HepG2 (cell line): ENCODE results near the gene HCFC1R1. TPM values are rescaled to one million over a fixed set of nuclear protein-coding genes. Genes with fewer than 3 reads are reported as not detected.

Source experiments
- ATAC-seq: fragments of 200-7000 bp; cut with Tn5 transposase; 3 replicates; pipeline ENCODE4 v1.9.1; 2020; ENCODE audit warnings: mild to moderate bottlenecking, moderate library complexity
- BruUV-seq: library from RNA; stranded (reverse); fragments of 400-500 nt; replicated peaks from 2 replicates; lab custom pipeline; 2021; lab: Mats Ljungman, UMichigan
- CTCF ChIA-PET: fragments of 300-600 bp; formaldehyde crosslinking; extraction: SDS; loops from one replicate; lab custom pipeline; 2021; ENCODE audit warnings: low total read pairs, inconsistent platforms, low intra/inter-chr PET ratio; lab: Yijun Ruan, JAX
- POLR2A ChIA-PET: fragments of 350-600 bp; sonication (Branson Sonifier 250); formaldehyde crosslinking; loops from one replicate; lab custom pipeline; 2020; ENCODE audit warnings: antibody characterized with exemption, inconsistent platforms; lab: Yijun Ruan, JAX
- DNase-seq: peaks from one replicate; pipeline ENCODE4 v3.0.0-alpha.2; 2015; ENCODE audit warnings: low spot score
- FAIRE-seq: peaks from 3 replicates; lab custom pipeline; 2011; peaks lifted over from hg19 to GRCh38; lab: Jason Lieb, UNC
- H2AFZ ChIP-seq: one replicate; pipeline ENCODE4 v1.6.1; 2011; ENCODE audit warnings: low read length, inconsistent platforms
- H3K27ac ChIP-seq: fragments of 300-600 bp; 3 replicates; pipeline ENCODE4 v1.8.0; 2011; ENCODE audit warnings: mixed run types, mild to moderate bottlenecking, mixed read lengths, low read length, inconsistent platforms; ENCODE audit not compliant: insufficient read depth; ENCODE audit errors: extremely low read length
- H3K27me3 ChIP-seq, 2 experiments: fragments of 200-600 bp in 1 of 2; 2 replicates in 1 of 2; 3 replicates in 1 of 2; pipeline versions ENCODE4 v1.6.0 to v1.8.0; 2011; ENCODE audit warnings: low read length in 2 of 2, mild to moderate bottlenecking in 2 of 2, moderate library complexity in 2 of 2, inconsistent platforms in 1 of 2; ENCODE audit not compliant: insufficient read depth in 2 of 2, control insufficient read depth in 1 of 2
- H3K36me3 ChIP-seq, 2 experiments: fragments of 200-600 bp in 1 of 2; replicated peaks in 1 of 2; 2 replicates in 1 of 2; 3 replicates in 1 of 2; pipeline versions ENCODE4 v1.5.1 to v1.8.0; 2011; ENCODE audit warnings: low read length in 2 of 2, inconsistent platforms in 1 of 2; ENCODE audit not compliant: insufficient read depth in 2 of 2, control insufficient read depth in 1 of 2
- H3K4me1 ChIP-seq: 2 replicates; pipeline ENCODE4 v1.5.1; 2012; ENCODE audit warnings: low read length, inconsistent platforms; ENCODE audit not compliant: insufficient read depth
- H3K4me2 ChIP-seq: 2 replicates; pipeline ENCODE4 v1.6.0; 2011; ENCODE audit warnings: low read depth, low read length, inconsistent platforms
- H3K4me3 ChIP-seq, 3 experiments: fragments of 200-600 bp in 1 of 3; sonication (generic), shearing (Covaris generic) in 1 of 3; replicated peaks in 1 of 3; 2 replicates each; pipeline ENCODE4 v1.5.1; 2011 to 2016; ENCODE audit warnings: low read length in 3 of 3, inconsistent platforms in 2 of 3, low read depth in 2 of 3, mild to moderate bottlenecking in 2 of 3, control low read depth in 1 of 3, mixed read lengths in 1 of 3; ENCODE audit not compliant: insufficient read depth in 1 of 3
- H3K79me2 ChIP-seq: one replicate; pipeline ENCODE4 v1.6.1; 2011; ENCODE audit warnings: low read length, inconsistent platforms; ENCODE audit not compliant: insufficient read depth
- H3K9ac ChIP-seq: 2 replicates; pipeline ENCODE4 v1.6.0; 2011; ENCODE audit warnings: mild to moderate bottlenecking, low read depth, low read length, inconsistent platforms; ENCODE audit not compliant: insufficient read depth
- H3K9me3 ChIP-seq: 2 replicates; pipeline ENCODE4 v1.5.1; 2012; ENCODE audit warnings: mild to moderate bottlenecking, low read length
- H4K20me1 ChIP-seq: 2 replicates; pipeline ENCODE4 v1.6.0; 2011; ENCODE audit warnings: inconsistent platforms, mild to moderate bottlenecking, low read length, moderate library complexity; ENCODE audit not compliant: insufficient read depth
- BCL6 ChIP-seq: IDR thresholded peaks from 2 replicates; pipeline ENCODE4 v1.6.1; 2016; ENCODE audit warnings: missing genetic modification reagents, missing compliant biosample characterization
- RAD51 ChIP-seq: fragments of 450-650 bp; IDR thresholded peaks from 2 replicates; pipeline ENCODE4 v1.6.1; 2016; ENCODE audit warnings: borderline replicate concordance
- ZC3H4 ChIP-seq: sonication (generic); formaldehyde crosslinking; IDR thresholded peaks from 2 replicates; pipeline ENCODE4 v1.4.0; 2020; ENCODE audit warnings: missing genetic modification reagents, borderline replicate concordance
- WGBS: methylation state at CpG from one replicate; pipeline ENCODE4 v1.1.6; 2017; ENCODE audit warnings: low lambda C conversion rate; 5-methylcytosine and 5-hydroxymethylcytosine counted together
- in situ Hi-C: cut with HindIII; loops from 2 replicates; pipeline ENCODE4 v1.10.0; 2017; ENCODE audit warnings: low pct_unique_long_range_greater_than_20kb; ENCODE audit not compliant: extremely low pct_ligation_motif_present
- intact Hi-C: fragments of 100-400 bp; cut with micrococcal nuclease; formaldehyde crosslinking; loops from one replicate; pipeline ENCODE4 v1.10.0; 2022; ENCODE audit not compliant: unreplicated experiment
- polyA plus RNA-seq, 8 experiments: library from polyadenylated mRNA; depleted of rRNA in 3 of 8; stranded (reverse) in 7 of 8; unstranded in 1 of 8; fragments of >200 nt; fragmentation: Illumina TruSeq in 4 of 8; extraction: Trizol in 4 of 8; gene quantifications; 2 replicates each; pipeline versions ENCODE4 v1.2.1 to v1.2.3, GENCODE V29; 2011 to 2016; ENCODE audit warnings: low read depth in 4 of 8, missing spikeins in 1 of 8, mixed read lengths in 1 of 8; ENCODE audit not compliant: insufficient read depth in 1 of 8
- total RNA-seq, 5 experiments: library from RNA; depleted of rRNA; stranded (reverse); fragments of >200 nt; fragmentation: Illumina TruSeq; extraction: Trizol; gene quantifications; 2 replicates each; pipeline ENCODE4 v1.2.3, GENCODE V29; 2016; ENCODE audit warnings: low read depth in 1 of 5
- TF ChIP-seq, protein P1 (sequence below): sonication (generic); formaldehyde crosslinking; IDR thresholded peaks from 2 replicates; pipeline ENCODE4 v1.4.0; 2020; ENCODE audit warnings: missing genetic modification reagents, mild to moderate bottlenecking, borderline replicate concordance
- TF ChIP-seq, protein P2 (sequence below): sonication (generic); formaldehyde crosslinking; conservative IDR thresholded peaks from 2 replicates; pipeline ENCODE4 v1.4.0; 2020; ENCODE audit warnings: missing genetic modification reagents
- TF ChIP-seq, protein P3 (sequence below): sonication (generic); formaldehyde crosslinking; IDR thresholded peaks from 2 replicates; pipeline ENCODE4 v1.8.0; 2022; ENCODE audit warnings: missing genetic modification reagents, mild to moderate bottlenecking, borderline replicate concordance

Gene HCFC1R1
- total and polyA plus RNA-seq, 2 of the 13 experiments (the other 11 are each of a cell fraction or from before 2014, with no cell fraction given): 13.8 to 16.1 TPM

- ATAC-seq: no peak
- Histone ChIP-seq H3K36me3 (peaks cover 4 to 5% of the 10 kb centered on the region in 2 experiments; a peak in 1 of 5 replicates), H3K79me2 (peaks cover 17% of the 10 kb centered on the region), H3K27me3 (no peaks in the 10 kb centered on the region; a peak in 2 of 5 replicates), H3K9ac (no peak overlapping the region), H2AFZ (no peak overlapping the region), H3K9me3 (no peaks in the 10 kb centered on the region), H3K27ac (no peak overlapping the region), H3K4me1 (peaks cover 39% of the 10 kb centered on the region), H4K20me1 (no peaks in the 10 kb centered on the region), H3K4me2 (no peak overlapping the region), H3K4me3 (no peak overlapping the region)
- FAIRE-seq: no peak
- ChIA-PET CTCF (no interaction called here), POLR2A (interaction anchor here (0.6 kb wide), 1 partner anchor 306 kb away, joined by 3 read pairs; no protein-coding TSS in a partner anchor)
- DNase-seq: no peak
- intact Hi-C loops (no loop called here), in situ Hi-C loops (no loop called here)
- TF ChIP-seq BCL6 (no peak), RAD51 (peak; percentile 84)
- TF ChIP-seq, protein P1, sequence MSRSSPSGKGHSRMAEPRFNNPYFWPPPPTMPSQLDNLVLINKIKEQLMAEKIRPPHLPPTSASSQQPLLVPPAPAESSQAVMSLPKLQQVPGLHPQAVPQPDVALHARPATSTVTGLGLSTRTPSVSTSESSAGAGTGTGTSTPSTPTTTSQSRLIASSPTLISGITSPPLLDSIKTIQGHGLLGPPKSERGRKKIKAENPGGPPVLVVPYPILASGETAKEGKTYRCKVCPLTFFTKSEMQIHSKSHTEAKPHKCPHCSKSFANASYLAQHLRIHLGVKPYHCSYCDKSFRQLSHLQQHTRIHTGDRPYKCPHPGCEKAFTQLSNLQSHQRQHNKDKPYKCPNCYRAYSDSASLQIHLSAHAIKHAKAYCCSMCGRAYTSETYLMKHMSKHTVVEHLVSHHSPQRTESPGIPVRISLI (CRISPR knock-in tag): 0 out of 2 replicates have a peak, but pooled peaks have one; percentile 28
- no TSS peak for BruUV-seq
- WGBS: 78% methylated on average over 6 of the region's 6 CpGs
Observed at GRCh38 chr16:3062553-3062952, 38.8 kb upstream of the HCFC1R1 start.

GRCh38 chr16:3060339-3061127 is 36.8 kb upstream of the HCFC1R1 start:
- Histone ChIP-seq H3K27ac (no peak overlapping the region), H3K4me1 (peaks cover 25% of the 10 kb centered on the region), H3K4me2 (peak overlapping the region; percentile 99), H3K4me3 (peak overlapping the region in 1 of 3 experiments; percentile 91; a peak in 2 of 6 replicates), H3K9me3 (no peaks in the 10 kb centered on the region), H3K27me3 (no peaks in the 10 kb centered on the region; a peak in 1 of 5 replicates), H4K20me1 (no peaks in the 10 kb centered on the region), H2AFZ (no peak overlapping the region), H3K9ac (peak overlapping the region; percentile 77; the same call in 1 of the 2 replicates), H3K79me2 (peaks cover 3% of the 10 kb centered on the region), H3K36me3 (no peaks in the 10 kb centered on the region)
- CTCF ChIA-PET: interaction anchor here (1.3 kb wide), 1 partner anchor 35 kb away, joined by 7 read pairs; no protein-coding TSS in a partner anchor
- POLR2A ChIA-PET: interaction anchor here (0.7 to 3.0 kb wide), 9 partner anchors 9 to 1291 kb away, joined by 3 to 30 read pairs (median 6); partner anchors contain the start of genes PAM16, TNFRSF12A and ZNF213
- no peak for ATAC-seq
- WGBS: 39% methylated on average over 12 of the region's 14 CpGs
- FAIRE-seq: peak; percentile 4
- no TSS peak for BruUV-seq
- in situ Hi-C loops (no loop called here), intact Hi-C loops (no loop called here)
- DNase-seq: no peak
- TF ChIP-seq, protein P2, sequence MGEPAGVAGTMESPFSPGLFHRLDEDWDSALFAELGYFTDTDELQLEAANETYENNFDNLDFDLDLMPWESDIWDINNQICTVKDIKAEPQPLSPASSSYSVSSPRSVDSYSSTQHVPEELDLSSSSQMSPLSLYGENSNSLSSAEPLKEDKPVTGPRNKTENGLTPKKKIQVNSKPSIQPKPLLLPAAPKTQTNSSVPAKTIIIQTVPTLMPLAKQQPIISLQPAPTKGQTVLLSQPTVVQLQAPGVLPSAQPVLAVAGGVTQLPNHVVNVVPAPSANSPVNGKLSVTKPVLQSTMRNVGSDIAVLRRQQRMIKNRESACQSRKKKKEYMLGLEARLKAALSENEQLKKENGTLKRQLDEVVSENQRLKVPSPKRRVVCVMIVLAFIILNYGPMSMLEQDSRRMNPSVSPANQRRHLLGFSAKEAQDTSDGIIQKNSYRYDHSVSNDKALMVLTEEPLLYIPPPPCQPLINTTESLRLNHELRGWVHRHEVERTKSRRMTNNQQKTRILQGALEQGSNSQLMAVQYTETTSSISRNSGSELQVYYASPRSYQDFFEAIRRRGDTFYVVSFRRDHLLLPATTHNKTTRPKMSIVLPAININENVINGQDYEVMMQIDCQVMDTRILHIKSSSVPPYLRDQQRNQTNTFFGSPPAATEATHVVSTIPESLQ: no peak
- TF ChIP-seq ZC3H4 (CRISPR knock-in tag): no peak
- TF ChIP-seq, protein P3, sequence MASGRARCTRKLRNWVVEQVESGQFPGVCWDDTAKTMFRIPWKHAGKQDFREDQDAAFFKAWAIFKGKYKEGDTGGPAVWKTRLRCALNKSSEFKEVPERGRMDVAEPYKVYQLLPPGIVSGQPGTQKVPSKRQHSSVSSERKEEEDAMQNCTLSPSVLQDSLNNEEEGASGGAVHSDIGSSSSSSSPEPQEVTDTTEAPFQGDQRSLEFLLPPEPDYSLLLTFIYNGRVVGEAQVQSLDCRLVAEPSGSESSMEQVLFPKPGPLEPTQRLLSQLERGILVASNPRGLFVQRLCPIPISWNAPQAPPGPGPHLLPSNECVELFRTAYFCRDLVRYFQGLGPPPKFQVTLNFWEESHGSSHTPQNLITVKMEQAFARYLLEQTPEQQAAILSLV: 0 out of 2 replicates have a peak, but pooled peaks have one; percentile 24
